Activated CD8-positive, alpha-beta T cell treated with anti-CD3 and anti-CD28 coated beads for 36 hours (primary cell): ENCODE results near the gene SLC17A8. TPM values are rescaled to one million over a fixed set of nuclear protein-coding genes. Genes with fewer than 3 reads are reported as not detected.

Experiments used
- ATAC-seq: fragments of 200-7000 bp; cut with Tn5 transposase; one replicate; pipeline ENCODE4 v1.10.0; 2021; ENCODE audit warnings: mild to moderate bottlenecking, moderate library complexity
- CTCF ChIA-PET: fragments of 350-600 bp; sonication (Branson Sonifier 250); formaldehyde crosslinking; loops from one replicate; lab custom pipeline; 2021; ENCODE audit warnings: antibody characterized with exemption; lab: Charles Lee
- POLR2A ChIA-PET: fragments of 350-600 bp; sonication (Branson Sonifier 250); formaldehyde crosslinking; loops from one replicate; lab custom pipeline; 2021; ENCODE audit warnings: antibody characterized with exemption; lab: Charles Lee
- DNase-seq: peaks from one replicate; pipeline ENCODE4 v3.0.0-alpha.2; 2020
- H3K27ac Mint-ChIP-seq: one replicate; pipeline ENCODE4 v1.8.0; 2021; ENCODE audit warnings: mild to moderate bottlenecking, mixed read lengths
- H3K27me3 Mint-ChIP-seq: one replicate; pipeline ENCODE4 v1.8.0; 2021; ENCODE audit warnings: mixed read lengths
- H3K36me3 Mint-ChIP-seq: one replicate; pipeline ENCODE4 v1.8.0; 2021; ENCODE audit warnings: low read depth, mixed read lengths
- H3K4me1 Mint-ChIP-seq: one replicate; pipeline ENCODE4 v1.8.0; 2021; ENCODE audit warnings: low read depth, mixed read lengths
- H3K4me3 Mint-ChIP-seq: one replicate; pipeline ENCODE4 v1.8.0; 2021; ENCODE audit warnings: mild to moderate bottlenecking, moderate library complexity, mixed read lengths
- H3K9me3 Mint-ChIP-seq: one replicate; pipeline ENCODE4 v1.8.0; 2021; ENCODE audit warnings: mixed read lengths
- CTCF ChIP-seq: fragments of 200-600 bp; IDR thresholded peaks from one replicate; pipeline ENCODE4 v1.8.0; 2022; ENCODE audit warnings: antibody characterized with exemption, mild to moderate bottlenecking
- intact Hi-C: fragments of 100-400 bp; cut with micrococcal nuclease; formaldehyde crosslinking; loops from one replicate; pipeline ENCODE4 v1.10.0; 2022
- total RNA-seq, 2 experiments: library from RNA; stranded (reverse); gene quantifications; one replicate each; pipeline ENCODE4 v1.2.3, GENCODE V29; 2021

The SLC17A8 gene
- total RNA-seq, 2 experiments from 2014 or later, result not detected

- no peak for DNase-seq
- Mint-ChIP-seq H3K4me1 (peaks cover 8% of the 10 kb centered on the region), H3K4me3 (no peak overlapping the region), H3K27ac (no peak overlapping the region), H3K27me3 (no peaks in the 10 kb centered on the region), H3K9me3 (no peaks in the 10 kb centered on the region), H3K36me3 (peaks cover 13% of the 10 kb centered on the region)
- intact Hi-C loops, result no loop called here
- no peak for ATAC-seq
- ChIA-PET POLR2A (no interaction called here), CTCF (no interaction called here)
- no peak for TF ChIP-seq CTCF
Observed at GRCh38 chr12:100326208-100326607, 30.7 kb upstream of the SLC17A8 start.

DNA sequence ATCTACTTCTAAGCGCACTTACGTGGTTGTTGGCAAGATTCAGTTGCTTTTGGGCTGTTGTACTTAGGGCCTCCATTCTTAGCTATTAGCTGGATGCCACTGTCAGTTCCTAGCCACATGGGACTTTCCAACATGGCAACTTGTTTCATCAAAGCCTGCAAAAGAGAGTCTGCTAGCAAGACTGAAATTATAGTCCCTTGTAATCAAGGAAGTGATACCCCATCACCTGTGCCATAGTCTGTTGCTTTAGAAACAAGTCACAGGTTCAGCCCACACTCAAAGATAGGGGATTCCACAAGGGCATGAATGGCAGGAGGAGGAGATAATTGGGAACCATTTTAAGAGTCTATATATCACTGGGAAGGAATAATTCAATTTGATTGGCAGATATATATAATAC lies 27.1 kb upstream of the SLC17A8 start:
- intact Hi-C loops, result no loop called here
- peak; percentile 69 for ATAC-seq

DNA sequence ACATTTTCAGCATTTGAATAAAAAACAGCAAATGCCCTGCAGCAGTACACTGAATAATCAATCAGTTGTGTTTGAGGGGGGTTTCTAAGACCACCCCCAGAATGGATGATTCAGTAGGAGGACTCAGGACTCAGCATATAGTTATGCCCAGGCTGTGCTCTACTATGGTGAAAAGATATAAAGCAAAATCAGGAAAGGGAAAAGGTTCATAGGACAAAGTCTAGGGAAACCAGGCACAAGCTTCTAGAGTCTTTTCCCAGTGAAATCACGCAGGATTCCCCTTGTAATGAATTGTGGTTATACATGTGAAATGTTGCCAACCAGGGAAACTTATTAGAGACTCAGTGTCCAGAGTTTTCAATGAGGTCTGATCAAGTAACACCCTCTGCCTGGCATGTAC lies 25.0 kb upstream of the SLC17A8 start:
- CTCF ChIA-PET, result no interaction called here
- peaks cover 8% of the 10 kb centered on the region for H3K4me1 Mint-ChIP-seq
- no peaks in the 10 kb centered on the region for H3K27me3 Mint-ChIP-seq
- H3K9me3 Mint-ChIP-seq, result no peaks in the 10 kb centered on the region
- no peak for DNase-seq
- POLR2A ChIA-PET, result no interaction called here
- no peak overlapping the region for H3K4me3 Mint-ChIP-seq
- H3K36me3 Mint-ChIP-seq, result peaks cover 31% of the 10 kb centered on the region
- intact Hi-C loops, result no loop called here
- no peak for TF ChIP-seq CTCF
- ATAC-seq, result no peak
- peak overlapping the region; percentile 13 for H3K27ac Mint-ChIP-seq

More for the DNA sequence above, 27.1 kb upstream of the SLC17A8 start:
- Mint-ChIP-seq H3K4me1 (peaks cover 8% of the 10 kb centered on the region), H3K36me3 (peaks cover 22% of the 10 kb centered on the region), H3K9me3 (no peaks in the 10 kb centered on the region), H3K4me3 (no peak overlapping the region), H3K27ac (no peak overlapping the region), H3K27me3 (no peaks in the 10 kb centered on the region)
- CTCF ChIA-PET, result no interaction called here
- POLR2A ChIA-PET, result no interaction called here
- peak; percentile 5 for DNase-seq
- TF ChIP-seq CTCF, result no peak

DNA sequence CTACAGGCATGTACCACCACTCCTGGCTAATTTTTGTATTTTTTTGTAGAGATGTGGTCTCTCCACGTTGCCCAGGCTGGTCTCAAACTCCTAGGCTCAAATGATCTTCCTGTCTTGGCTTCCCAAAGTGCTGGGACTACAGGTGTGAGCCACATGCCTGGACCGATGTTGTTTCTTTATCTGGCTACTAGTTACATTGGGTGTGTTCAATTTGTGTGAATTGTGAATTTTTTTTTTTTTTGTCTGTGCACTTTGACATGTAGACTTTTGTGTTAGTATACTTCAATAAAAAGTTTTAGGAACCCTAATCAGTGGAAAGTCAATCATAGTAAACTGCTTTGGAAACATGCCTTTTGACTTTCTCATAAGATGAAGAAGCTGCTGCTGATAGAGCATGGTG lies 24.0 kb upstream of the SLC17A8 start:
- TF ChIP-seq CTCF, result no peak
- no peak overlapping the region for H3K4me3 Mint-ChIP-seq
- intact Hi-C loops, result no loop called here
- DNase-seq, result no peak
- peaks cover 33% of the 10 kb centered on the region for H3K36me3 Mint-ChIP-seq
- ATAC-seq, result no peak
- H3K27me3 Mint-ChIP-seq, result no peaks in the 10 kb centered on the region
- POLR2A ChIA-PET, result no interaction called here
- peaks cover 8% of the 10 kb centered on the region for H3K4me1 Mint-ChIP-seq
- no peak overlapping the region for H3K27ac Mint-ChIP-seq
- H3K9me3 Mint-ChIP-seq, result no peaks in the 10 kb centered on the region
- CTCF ChIA-PET, result no interaction called here

GRCh38 chr12:100337299-100337698 lies 19.6 kb upstream of the SLC17A8 start:
- ChIA-PET CTCF (interaction anchor here (0.9 to 1.0 kb wide), 2 partner anchors 12 to 14 kb away, joined by 3 to 4 read pairs; no protein-coding TSS in a partner anchor), POLR2A (no interaction called here)
- H3K4me3 Mint-ChIP-seq, result no peak overlapping the region
- no peak for TF ChIP-seq CTCF
- H3K27ac Mint-ChIP-seq, result no peak overlapping the region
- intact Hi-C loops, result no loop called here
- DNase-seq, result no peak
- no peaks in the 10 kb centered on the region for H3K27me3 Mint-ChIP-seq
- H3K4me1 Mint-ChIP-seq, result no peaks in the 10 kb centered on the region
- ATAC-seq, result no peak
- H3K9me3 Mint-ChIP-seq, result no peaks in the 10 kb centered on the region
- H3K36me3 Mint-ChIP-seq, result peaks cover 33% of the 10 kb centered on the region
